ENCODE measurements around the gene TMEM11.
"Not testable (repeated sequence)": the region's sequence is repeated elsewhere in the genome, so short reads cannot be mapped to it uniquely, and the experiment has no call there.

Gene TMEM11

DNA sequence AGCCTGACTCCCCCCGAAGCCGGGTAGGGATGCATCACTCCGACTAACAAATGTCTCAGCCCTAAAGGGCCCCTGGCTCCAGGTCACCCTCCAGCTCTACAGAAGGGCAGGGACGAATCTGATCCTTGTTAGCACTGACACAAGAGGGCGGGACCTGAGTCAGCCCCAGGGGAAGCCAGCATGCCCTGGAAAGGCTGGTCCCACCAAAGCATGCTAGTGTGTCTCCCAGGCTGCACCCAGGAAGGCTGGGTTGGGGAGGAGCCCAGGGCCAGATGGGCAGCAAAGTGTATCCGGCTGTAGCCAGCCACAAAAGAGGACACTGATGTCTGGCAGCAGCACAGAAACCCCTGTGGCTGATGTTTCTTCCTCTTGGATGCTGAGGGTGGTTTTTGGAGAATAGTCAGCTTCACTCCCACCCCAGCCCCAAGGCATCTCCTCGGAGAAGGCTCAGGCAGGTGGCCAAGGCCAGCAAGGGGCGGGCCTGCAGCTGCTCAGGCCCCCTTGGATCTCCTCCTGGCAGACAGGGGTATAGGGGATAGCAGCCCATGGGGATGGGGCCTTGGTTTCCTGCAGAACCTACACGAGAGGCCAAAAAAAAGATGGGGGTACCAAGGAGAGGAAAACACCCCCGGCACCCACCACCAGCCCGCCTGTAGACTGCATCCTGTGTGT, 28.2 kb upstream of the TMEM11 start:
- no peak for DNase-seq

DNA sequence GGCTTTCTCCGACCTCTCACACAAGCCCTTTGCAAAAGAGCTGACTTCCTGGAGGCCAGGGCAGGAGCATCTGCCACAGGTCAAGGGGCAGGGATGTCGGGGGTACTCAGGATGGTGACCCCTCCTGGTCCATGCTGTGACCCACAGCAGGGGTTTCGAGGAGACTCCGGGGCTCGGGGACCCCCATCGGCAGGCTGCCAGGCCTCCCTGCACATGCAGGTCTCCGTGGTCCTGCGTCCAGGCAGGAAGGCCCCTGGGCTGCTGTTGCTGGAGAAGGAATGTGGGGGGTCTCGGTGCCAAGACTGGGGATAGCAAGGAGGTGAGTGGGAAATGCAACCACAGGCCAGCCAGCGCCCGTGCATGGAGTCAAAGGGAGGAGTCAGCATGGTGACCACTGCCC, 27.6 kb upstream of the TMEM11 start:
- DNase-seq, result no peak

DNA sequence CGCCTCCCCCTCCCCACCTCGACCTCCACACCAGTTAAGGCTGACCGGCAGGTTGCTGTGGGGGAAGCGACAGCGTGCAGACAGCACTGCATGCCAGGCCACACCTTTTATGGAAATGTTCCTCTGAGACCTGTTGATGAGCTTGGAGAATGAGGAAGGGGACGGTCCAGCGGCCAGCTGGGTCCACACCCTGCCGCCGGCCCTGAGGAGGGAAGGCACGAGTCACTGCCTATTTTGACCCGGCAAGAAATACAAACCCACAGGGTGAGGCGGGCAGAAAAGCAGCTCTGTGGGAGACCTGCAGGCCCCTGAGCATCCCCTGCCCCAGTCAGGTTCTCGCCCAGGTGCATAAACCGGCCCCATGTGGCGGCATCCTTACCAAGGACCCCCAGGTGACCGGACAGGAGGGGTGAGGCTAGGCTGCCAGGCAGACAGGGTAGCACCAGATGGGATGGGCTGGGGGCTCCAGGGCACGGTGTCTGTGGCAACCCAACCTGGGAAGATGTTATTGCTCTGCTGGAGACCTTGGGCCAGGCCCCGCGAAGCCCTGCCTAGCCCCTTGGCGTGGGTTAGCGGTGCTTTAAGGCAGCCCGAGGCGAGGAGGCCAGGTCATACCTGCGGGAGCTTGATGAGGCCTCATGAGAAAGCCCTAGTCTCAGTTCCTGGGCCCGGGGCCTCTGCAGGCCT, 26.6 kb upstream of the TMEM11 start:
- no peak for DNase-seq

DNA sequence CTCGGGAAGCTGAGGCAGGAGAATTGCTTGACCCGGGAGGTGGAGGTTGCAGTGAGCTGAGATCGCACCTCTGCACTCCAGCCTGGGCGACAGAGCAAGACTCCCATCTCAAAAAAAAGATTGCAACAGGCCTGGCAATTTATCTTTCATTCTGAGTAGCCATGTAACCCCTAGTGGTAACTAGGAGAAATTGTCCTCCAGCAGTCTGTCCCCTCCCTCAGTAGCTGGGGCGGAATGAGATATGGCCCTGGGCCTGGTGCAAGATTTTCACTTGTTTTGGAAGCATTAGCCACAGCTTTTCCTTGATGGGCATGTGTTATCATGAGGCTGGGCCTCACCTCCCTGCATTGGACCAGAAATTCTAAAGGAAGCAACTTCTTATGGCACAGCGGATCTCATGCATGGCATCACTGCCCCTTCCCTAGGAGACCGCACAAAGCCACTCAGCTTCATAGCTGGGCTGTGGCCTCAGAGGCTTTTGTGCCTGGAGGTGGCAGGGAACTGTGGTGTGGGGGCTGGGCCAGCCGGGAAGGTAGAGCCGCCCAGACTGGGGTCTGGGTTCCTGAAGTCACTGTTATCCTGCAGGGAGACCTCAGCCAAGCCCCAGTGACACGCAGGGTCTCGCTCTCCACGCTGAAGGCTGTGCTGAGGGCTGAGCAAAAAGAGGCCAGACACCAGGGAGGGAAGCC, 25.9 kb upstream of the TMEM11 start:
- DNase-seq, result no peak

DNA sequence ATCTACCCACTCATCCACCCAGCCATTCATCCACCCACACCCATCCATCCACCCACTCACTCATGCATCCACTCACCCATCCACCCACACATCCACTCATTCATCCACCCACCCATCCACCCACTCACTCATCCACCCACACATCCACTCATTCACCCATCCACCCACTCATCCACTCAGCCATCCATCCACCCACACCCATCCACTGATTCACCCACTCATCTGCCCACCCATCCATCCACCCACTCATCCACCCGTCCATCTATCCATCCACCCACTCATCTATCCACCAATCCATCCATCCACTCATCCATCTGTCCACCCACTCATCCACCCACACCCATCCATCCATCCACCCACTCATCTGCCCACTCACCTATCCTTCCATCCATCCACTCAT, 22.0 kb upstream of the TMEM11 start:
- DNase-seq, result no peak

DNA sequence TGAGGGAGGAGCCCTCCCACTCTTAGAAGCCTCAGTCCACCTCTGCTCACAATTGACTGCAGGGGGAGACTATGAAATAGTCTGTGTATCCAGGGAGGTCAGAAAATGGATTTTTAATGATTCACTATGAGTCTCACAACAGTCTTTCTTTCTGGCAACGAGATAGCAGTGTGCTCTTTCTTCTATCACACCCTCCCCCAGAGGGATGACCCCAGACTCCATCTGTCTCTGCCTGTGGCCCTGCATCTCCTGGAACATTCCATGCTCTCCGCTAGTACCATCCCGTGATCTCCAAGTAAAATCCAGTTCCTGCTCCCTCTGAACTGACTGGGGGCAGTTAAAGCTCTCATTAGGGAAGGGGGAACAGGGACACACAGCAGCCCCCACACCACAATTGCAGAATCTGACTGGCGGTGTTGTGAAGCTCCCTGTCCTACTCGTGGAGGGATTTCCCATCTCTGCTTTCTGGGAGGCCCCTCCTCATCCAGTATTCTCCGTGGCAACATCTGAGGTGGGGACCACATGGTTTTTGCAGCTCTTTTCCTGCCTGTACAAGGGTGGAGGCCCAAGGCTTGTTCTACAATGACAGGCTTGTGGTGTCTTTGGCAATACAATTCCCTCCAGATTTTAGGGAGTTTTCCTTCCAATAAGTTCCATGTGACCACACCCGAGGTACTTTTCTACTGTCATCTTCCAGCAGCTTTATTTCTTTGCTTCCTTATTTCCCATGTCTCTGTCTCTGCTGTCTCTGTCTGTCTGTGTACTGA, 19.8 kb upstream of the TMEM11 start:
- no peak for DNase-seq

GRCh38 chr17:21232033-21232749, 18.2 kb upstream of the TMEM11 start:
- DNase-seq, result no peak

DNA sequence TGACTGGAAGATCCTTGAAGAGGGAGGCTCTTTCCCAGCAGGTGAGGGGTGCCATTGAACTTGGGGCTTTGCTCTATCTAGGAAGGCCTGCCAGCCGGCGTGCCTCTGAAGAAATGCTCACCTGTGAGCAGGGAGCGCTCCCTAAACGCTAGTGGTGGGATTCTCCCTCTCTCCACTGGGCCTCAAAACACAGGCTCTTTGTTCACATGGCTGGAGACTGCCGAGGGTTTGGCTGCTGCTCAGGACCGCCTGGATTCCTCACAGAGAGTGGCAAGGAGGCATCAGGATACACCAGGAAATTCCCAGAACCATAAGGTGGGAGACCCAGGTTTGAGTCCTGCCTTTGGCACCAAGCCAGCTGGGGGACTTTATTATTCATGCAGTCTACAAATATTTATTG, 17.6 kb upstream of the TMEM11 start:
- no peak for DNase-seq

DNA sequence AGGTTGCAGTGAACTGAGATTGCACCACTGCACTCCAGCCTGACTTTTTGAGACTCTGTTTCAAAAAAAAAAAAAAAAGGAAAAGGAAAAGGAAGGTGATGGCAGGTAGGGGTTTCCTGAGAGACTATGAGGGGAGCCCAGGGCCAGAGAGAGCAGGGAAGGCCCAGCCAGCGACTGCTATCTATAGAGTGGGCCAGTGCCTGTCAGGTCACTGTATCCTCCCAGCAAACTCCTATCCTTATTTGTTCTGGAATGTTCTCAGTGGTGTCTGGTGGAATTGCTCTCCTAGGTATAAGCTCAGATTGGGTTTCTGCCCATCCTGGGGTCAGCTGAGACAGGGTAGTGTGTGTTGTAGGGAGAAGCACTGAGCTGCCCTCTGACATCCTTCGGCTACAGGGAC, 14.9 kb upstream of the TMEM11 start:
- no peak for DNase-seq

- no peak for DNase-seq
Measured at GRCh38 chr17:21228111-21228510, 14.2 kb upstream of the TMEM11 start.

- DNase-seq, result not testable (repeated sequence)
Measured at GRCh38 chr17:21227277-21227676, 13.3 kb upstream of the TMEM11 start.

GRCh38 chr17:21223086-21223485, 9.1 kb upstream of the TMEM11 start:
- DNase-seq, result no peak

- no peak for DNase-seq
Measured at GRCh38 chr17:21218831-21219380, 4.9 kb upstream of the TMEM11 start.

- peak; percentile 56 to 67 for DNase-seq
Measured at GRCh38 chr17:21218101-21218500, 4.1 kb upstream of the TMEM11 start.

DNA sequence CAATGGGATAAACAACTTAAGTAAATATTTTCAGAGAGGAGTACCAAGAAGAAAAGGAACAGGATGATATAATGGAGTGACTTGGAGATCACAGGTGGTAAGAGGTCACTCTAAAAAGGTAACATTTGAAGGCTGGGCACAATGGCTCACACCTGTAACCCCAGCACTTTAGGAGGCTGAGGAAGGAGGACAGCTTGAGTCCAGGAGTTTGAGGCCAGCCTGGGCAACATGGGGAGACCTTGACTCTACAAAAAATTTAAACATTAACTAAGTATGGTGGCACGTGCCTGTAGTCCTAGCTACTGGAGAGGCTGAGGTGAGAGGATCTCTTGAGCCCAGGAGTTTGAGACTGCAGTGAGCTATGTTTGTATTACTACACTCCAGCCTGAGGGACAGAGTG, 3.4 kb upstream of the TMEM11 start:
- DNase-seq, result no peak

GRCh38 chr17:21215935-21216334, 2.0 kb upstream of the TMEM11 start:
- DNase-seq, result no peak

DNA sequence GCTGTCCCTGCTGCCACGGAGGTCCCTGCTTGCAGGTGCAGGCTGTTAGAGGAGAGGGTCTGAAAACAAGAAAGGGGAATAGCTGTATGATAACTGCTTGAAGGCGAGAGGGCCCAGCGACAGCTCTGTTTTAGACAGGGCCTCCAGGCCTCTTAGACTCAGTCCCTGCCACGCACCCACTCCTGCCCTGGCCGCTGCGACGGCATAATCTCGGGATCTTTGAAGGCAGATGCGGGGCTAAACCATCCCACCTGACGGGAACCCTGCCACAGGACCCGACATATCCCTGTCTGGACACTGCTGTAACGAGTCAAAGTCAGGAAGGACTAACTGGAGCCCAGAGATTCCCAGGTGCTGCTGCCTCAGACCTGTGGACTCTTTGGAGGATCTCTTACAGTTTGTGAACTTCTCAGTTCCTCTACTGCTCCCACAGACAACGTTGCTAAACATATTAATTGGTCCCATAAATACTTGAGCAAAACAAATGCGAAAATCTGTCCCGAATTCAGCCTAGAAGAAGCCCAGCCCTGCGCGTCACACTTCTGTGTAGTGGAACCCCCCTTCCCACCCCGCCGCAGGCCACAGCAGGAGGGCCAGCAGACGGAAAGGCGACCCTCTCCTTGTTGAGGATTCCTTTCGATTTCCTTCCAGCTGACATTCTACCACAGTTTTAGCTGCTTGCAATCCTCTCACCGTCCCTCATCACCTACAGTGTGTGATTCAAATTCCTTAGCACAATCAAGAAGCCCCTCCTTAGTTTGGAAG, 998 bp upstream of the TMEM11 start:
- peak in 1 of 2 experiments; percentile 6 for DNase-seq

GRCh38 chr17:21213638-21214014, 335 bp downstream of the TMEM11 start:
- no peak for DNase-seq

DNA sequence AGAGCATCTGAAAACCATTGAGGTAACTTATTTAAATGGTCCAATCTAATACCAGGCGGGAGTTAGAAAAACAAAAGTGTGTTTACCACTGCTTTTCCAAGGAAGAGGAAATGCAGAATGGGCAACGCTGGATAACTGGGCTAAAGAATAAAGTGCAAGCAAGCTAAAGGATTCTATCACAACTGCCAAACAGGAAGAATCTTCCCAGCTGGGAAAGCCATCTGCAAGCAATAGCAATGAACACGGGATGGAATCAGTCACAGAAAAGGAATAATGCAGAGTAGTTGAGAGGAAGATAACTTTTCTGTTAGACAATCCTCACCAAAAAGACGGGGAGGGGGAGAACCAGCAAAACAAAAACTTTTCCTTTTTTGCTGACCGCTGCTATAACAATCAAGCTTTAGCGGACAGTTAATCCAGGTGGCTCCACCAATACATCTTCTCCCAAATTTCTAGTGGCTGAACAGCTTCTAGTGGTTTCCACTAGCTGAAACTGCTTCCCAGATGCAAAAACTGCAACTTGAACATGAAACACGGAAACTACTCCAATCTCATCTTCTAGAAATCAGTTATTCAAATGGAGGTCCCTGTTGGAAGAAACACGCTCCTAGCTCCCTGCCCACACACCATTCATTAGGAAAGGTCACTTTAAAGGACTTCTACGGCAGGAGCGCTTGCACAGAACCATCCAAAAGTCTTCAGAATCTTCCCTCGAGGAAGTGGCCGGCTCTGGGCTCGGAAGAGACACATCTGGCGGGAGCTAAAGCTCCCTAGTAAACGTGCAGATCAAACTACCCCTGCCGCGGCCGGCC, 929 bp downstream of the TMEM11 start:
- DNase-seq, result no peak

DNA sequence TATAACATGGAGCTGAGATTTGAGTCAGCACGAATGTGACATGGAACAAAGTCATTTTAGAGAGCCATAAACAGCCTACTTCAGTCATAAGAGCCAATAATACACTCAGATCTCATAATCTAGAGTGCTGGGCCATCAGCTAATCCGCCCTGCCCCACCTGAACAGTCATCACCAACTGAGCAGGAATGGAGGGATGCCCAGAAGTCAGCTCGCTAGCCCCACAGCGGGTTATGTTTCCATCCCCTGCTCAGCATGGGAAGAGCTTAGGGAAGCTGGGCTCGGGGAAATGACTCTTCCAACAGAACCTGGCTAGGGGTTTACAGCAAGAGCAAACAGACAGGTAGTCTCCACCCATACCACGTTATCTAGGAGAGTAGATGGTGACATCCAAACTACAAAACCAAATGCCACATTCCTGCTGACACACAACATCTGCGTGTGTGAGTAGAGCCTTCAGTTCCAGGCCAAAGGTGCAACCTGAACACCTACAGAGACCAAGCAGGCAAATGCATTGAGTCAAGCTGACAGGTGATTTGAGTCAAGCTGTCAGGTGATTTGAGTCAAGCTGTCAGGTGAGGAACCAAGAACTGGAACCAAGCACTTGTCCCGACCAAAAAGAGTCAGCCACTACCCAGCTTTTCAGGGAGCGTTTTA, 2.0 kb downstream of the TMEM11 start:
- no peak for DNase-seq

All from activated CD4-positive, alpha-beta T cell treated with anti-CD3 and anti-CD28 coated beads, Interleukin-2, amount 50 U/mL, for 48 hours (primary cell).